Adrenal gland (tissue), 5 donors: Measurements from ENCODE around the gene IQSEC1.

Experiments
- POLR2A ChIP-seq, 2 donors: fragments of 450-650 bp; IDR thresholded peaks; one replicate each; pipeline ENCODE4 v1.6.1; 2017; ENCODE audit warnings: antibody characterized with exemption in 2 of 2, mild to moderate bottlenecking in 2 of 2, moderate library complexity in 1 of 2
- TF ChIP-seq, protein P1 (sequence below), 6 experiments: fragments of 450-650 bp in 4 of 6; fragments of 200-600 bp in 2 of 6; sonication (generic) in 1 of 6; IDR thresholded peaks; 1 replicate in 5 of 6; 2 replicates in 1 of 6; pipeline versions ENCODE4 v1.5.1 to v1.8.0; 2016 to 2021; ENCODE audit warnings: antibody characterized with exemption in 6 of 6, mild to moderate bottlenecking in 2 of 6, moderate library complexity in 1 of 6
- donor health status: DM: no; HTN: no; CAD: no.

DNA sequence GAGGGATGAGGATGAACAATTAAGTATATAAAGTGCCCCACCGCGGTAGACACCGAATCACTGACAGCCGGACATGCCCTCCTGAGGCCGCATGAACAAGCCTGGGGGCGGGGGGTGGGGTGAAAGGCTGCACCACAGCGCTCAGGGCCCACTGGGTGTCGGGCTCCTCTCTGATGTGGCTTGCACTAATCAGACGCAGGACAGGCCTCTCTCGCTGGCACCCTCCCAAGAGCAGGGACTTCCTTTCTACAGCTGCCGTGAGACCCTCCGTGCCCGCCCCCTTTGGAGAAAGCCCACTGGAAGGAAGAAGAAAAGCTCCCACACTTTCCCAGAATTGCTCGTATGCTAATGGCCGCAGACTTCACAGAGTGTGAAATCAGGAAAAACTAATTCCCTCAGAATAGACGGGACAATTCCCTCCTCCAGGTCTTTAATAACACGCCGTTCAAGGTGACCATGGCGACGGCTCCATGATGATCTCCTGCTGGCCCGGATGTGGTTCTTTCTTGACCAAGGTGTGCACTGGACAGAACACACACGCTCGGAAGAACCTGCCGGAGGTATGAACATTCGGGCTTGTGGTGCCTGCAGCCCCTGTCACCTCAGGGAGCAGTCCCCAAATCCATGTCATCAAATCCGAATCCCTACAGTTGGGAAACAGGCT, 32.0 kb downstream of the IQSEC1 start:
- no peak for TF ChIP-seq POLR2A (IDR thresholded peaks at IDR 0.05)
- TF ChIP-seq, protein P1, sequence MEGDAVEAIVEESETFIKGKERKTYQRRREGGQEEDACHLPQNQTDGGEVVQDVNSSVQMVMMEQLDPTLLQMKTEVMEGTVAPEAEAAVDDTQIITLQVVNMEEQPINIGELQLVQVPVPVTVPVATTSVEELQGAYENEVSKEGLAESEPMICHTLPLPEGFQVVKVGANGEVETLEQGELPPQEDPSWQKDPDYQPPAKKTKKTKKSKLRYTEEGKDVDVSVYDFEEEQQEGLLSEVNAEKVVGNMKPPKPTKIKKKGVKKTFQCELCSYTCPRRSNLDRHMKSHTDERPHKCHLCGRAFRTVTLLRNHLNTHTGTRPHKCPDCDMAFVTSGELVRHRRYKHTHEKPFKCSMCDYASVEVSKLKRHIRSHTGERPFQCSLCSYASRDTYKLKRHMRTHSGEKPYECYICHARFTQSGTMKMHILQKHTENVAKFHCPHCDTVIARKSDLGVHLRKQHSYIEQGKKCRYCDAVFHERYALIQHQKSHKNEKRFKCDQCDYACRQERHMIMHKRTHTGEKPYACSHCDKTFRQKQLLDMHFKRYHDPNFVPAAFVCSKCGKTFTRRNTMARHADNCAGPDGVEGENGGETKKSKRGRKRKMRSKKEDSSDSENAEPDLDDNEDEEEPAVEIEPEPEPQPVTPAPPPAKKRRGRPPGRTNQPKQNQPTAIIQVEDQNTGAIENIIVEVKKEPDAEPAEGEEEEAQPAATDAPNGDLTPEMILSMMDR (IDR thresholded peaks at IDR 0.05): no peak
